Trophoblast cell (in vitro differentiated cells and primary cell): Measurements from ENCODE around the gene THEMIS2.

Experiments
- DNase-seq, 2 donors: peaks; one replicate each; pipeline ENCODE4 v3.0.0-alpha.2; 2016
- H2AFZ ChIP-seq: 2 replicates; pipeline ENCODE4 v1.6.1; 2013; ENCODE audit warnings: low read length, moderate library complexity, mild to moderate bottlenecking; ENCODE audit not compliant: insufficient read depth, poor library complexity
- H2AK5ac ChIP-seq: 2 replicates; pipeline ENCODE4 v1.6.1; 2013; ENCODE audit warnings: mild to moderate bottlenecking, low read length
- H2BK120ac ChIP-seq: 2 replicates; pipeline ENCODE4 v1.6.1; 2013; ENCODE audit warnings: low read length, mild to moderate bottlenecking, moderate library complexity; ENCODE audit not compliant: insufficient read depth, poor library complexity
- H2BK12ac ChIP-seq: 2 replicates; pipeline ENCODE4 v1.6.1; 2013; ENCODE audit warnings: mild to moderate bottlenecking, low read length, moderate library complexity
- H2BK5ac ChIP-seq: 2 replicates; pipeline ENCODE4 v1.6.1; 2013; ENCODE audit warnings: low read length, low read depth, moderate library complexity, mild to moderate bottlenecking; ENCODE audit not compliant: poor library complexity
- H3K14ac ChIP-seq: 2 replicates; pipeline ENCODE4 v1.6.1; 2013; ENCODE audit warnings: mild to moderate bottlenecking, low read length
- H3K18ac ChIP-seq: 2 replicates; pipeline ENCODE4 v1.6.1; 2013; ENCODE audit warnings: mild to moderate bottlenecking, low read length
- H3K23ac ChIP-seq: 2 replicates; pipeline ENCODE4 v1.6.1; 2013; ENCODE audit warnings: low read length
- H3K27ac ChIP-seq: 2 replicates; pipeline ENCODE4 v1.5.1; 2013; ENCODE audit warnings: low read depth, mild to moderate bottlenecking, inconsistent platforms, low read length, moderate library complexity
- H3K27me3 ChIP-seq: 2 replicates; pipeline ENCODE4 v1.6.1; 2013; ENCODE audit warnings: inconsistent platforms, mild to moderate bottlenecking, low read length, moderate library complexity; ENCODE audit not compliant: insufficient read depth
- H3K36me3 ChIP-seq, 2 experiments: 1 replicate in 1 of 2; 2 replicates in 1 of 2; pipeline ENCODE4 v1.6.1; 2013; ENCODE audit warnings: low read length in 2 of 2, mild to moderate bottlenecking in 2 of 2, moderate library complexity in 1 of 2; ENCODE audit not compliant: insufficient read depth in 2 of 2, control insufficient read depth in 1 of 2
- H3K4ac ChIP-seq: 2 replicates; pipeline ENCODE4 v1.6.1; 2013; ENCODE audit warnings: low read depth, mild to moderate bottlenecking, low read length, moderate library complexity
- H3K4me1 ChIP-seq, 2 experiments: 1 replicate in 1 of 2; 2 replicates in 1 of 2; pipeline ENCODE4 v1.6.1; 2013; ENCODE audit warnings: low read length in 2 of 2, mild to moderate bottlenecking in 2 of 2, moderate library complexity in 1 of 2; ENCODE audit not compliant: insufficient read depth in 2 of 2, control insufficient read depth in 1 of 2
- H3K4me2 ChIP-seq: 2 replicates; pipeline ENCODE4 v1.6.1; 2013; ENCODE audit warnings: inconsistent platforms, mild to moderate bottlenecking, low read length, moderate library complexity
- H3K4me3 ChIP-seq: 2 replicates; pipeline ENCODE4 v1.5.1; 2013; ENCODE audit warnings: mild to moderate bottlenecking, low read depth, low read length, inconsistent platforms
- H3K79me1 ChIP-seq: one replicate; pipeline ENCODE4 v1.6.1; 2013; ENCODE audit warnings: low read length
- H3K79me2 ChIP-seq: 2 replicates; pipeline ENCODE4 v1.6.1; 2013; ENCODE audit warnings: low read length, mild to moderate bottlenecking; ENCODE audit not compliant: control insufficient read depth, insufficient read depth, poor library complexity
- H3K9ac ChIP-seq: 2 replicates; pipeline ENCODE4 v1.6.1; 2013; ENCODE audit warnings: mild to moderate bottlenecking, low read length
- H3K9me3 ChIP-seq: 2 replicates; pipeline ENCODE4 v1.6.1; 2013; ENCODE audit warnings: low read depth, mild to moderate bottlenecking, control low read depth, inconsistent platforms, low read length; ENCODE audit not compliant: insufficient read depth
- H4K12ac ChIP-seq: 2 replicates; pipeline ENCODE4 v1.6.1; 2013; ENCODE audit warnings: low read depth, mild to moderate bottlenecking, low read length, moderate library complexity
- H4K8ac ChIP-seq: 2 replicates; pipeline ENCODE4 v1.6.1; 2013; ENCODE audit warnings: low read depth, mild to moderate bottlenecking, low read length, moderate library complexity
- H4K91ac ChIP-seq: one replicate; pipeline ENCODE4 v1.6.1; 2013; ENCODE audit warnings: low read depth, mild to moderate bottlenecking, low read length, moderate library complexity
- whole genome bisulfite sequencing: extraction: QIAGEN DNeasy Blood & Tissue Kit; methylation state at CpG from one replicate; pipeline ENCODE4 v1.1.7; 2013; ENCODE audit warnings: missing lambda C conversion rate; ENCODE audit not compliant: insufficient read length, insufficient coverage; ENCODE audit errors: extremely low coverage; 5-methylcytosine and 5-hydroxymethylcytosine counted together

THEMIS2 gene

GRCh38 chr1:27835046-27835445 is 37.3 kb upstream of the THEMIS2 start:
- Histone ChIP-seq H4K8ac (no peak overlapping the region), H3K9me3 (no peaks in the 10 kb centered on the region), H3K9ac (no peak overlapping the region), H3K36me3 (peaks cover 11 to 17% of the 10 kb centered on the region in 2 experiments), H3K4ac (no peak overlapping the region), H3K27ac (no peak overlapping the region), H2BK5ac (no peak overlapping the region), H2AK5ac (no peak overlapping the region), H2BK12ac (no peak overlapping the region), H3K4me2 (no peak overlapping the region), H4K12ac (no peak overlapping the region), H3K23ac (no peak overlapping the region), H2BK120ac (no peak overlapping the region), H3K79me1 (peaks cover 9% of the 10 kb centered on the region), H3K79me2 (peaks cover 10% of the 10 kb centered on the region), H3K27me3 (no peaks in the 10 kb centered on the region), H4K91ac (no peak overlapping the region), H3K4me1 (peaks cover 0 to 7% of the 10 kb centered on the region in 2 experiments), H3K18ac (no peak overlapping the region), H3K14ac (no peak overlapping the region), H3K4me3 (no peak overlapping the region), H2AFZ (no peak overlapping the region)
- no peak for DNase-seq

- no peak overlapping the region for H3K4me2 ChIP-seq
- no CpG with 5 or more reads among the region's 1 CpG for whole genome bisulfite sequencing
- no peak overlapping the region for H2AK5ac ChIP-seq
- no peaks in the 10 kb centered on the region for H3K27me3 ChIP-seq
- H3K4me3 ChIP-seq, result no peak overlapping the region
- no peaks in the 10 kb centered on the region for H3K9me3 ChIP-seq
- no peak overlapping the region for H3K23ac ChIP-seq
- no peak overlapping the region for H4K8ac ChIP-seq
- H3K18ac ChIP-seq, result no peak overlapping the region
- no peak overlapping the region for H4K12ac ChIP-seq
- no peak overlapping the region for H3K14ac ChIP-seq
- no peak for DNase-seq
- no peak overlapping the region for H2AFZ ChIP-seq
- H3K4me1 ChIP-seq, result peaks cover 0 to 7% of the 10 kb centered on the region in 2 experiments
- H3K4ac ChIP-seq, result no peak overlapping the region
- no peak overlapping the region for H4K91ac ChIP-seq
- H3K79me1 ChIP-seq, result peaks cover 6% of the 10 kb centered on the region
- H2BK120ac ChIP-seq, result no peak overlapping the region
- peaks cover 13 to 20% of the 10 kb centered on the region in 2 experiments for H3K36me3 ChIP-seq
- H2BK5ac ChIP-seq, result no peak overlapping the region
- no peak overlapping the region for H3K27ac ChIP-seq
- no peak overlapping the region for H2BK12ac ChIP-seq
- H3K79me2 ChIP-seq, result peaks cover 8% of the 10 kb centered on the region
- no peak overlapping the region for H3K9ac ChIP-seq
Observed at GRCh38 chr1:27835501-27835900, 36.8 kb upstream of the THEMIS2 start.

- whole genome bisulfite sequencing, result no CpG with 5 or more reads among the region's 7 CpGs
- no peak overlapping the region for H3K27ac ChIP-seq
Observed at GRCh38 chr1:27849951-27850350, 22.4 kb upstream of the THEMIS2 start.

GRCh38 chr1:27855085-27855484 is 17.3 kb upstream of the THEMIS2 start:
- no peak overlapping the region for H3K9ac ChIP-seq

More at GRCh38 chr1:27849951-27850350, 22.4 kb upstream of the THEMIS2 start:
- Histone ChIP-seq H4K12ac (no peak overlapping the region), H2AFZ (no peak overlapping the region), H3K14ac (no peak overlapping the region), H3K4ac (no peak overlapping the region), H3K36me3 (peaks cover 20 to 35% of the 10 kb centered on the region in 2 experiments), H3K27me3 (no peaks in the 10 kb centered on the region), H4K91ac (no peak overlapping the region), H3K4me1 (no peaks in the 10 kb centered on the region), H3K18ac (no peak overlapping the region), H2BK5ac (no peak overlapping the region), H3K4me2 (no peak overlapping the region), H3K23ac (no peak overlapping the region), H2AK5ac (no peak overlapping the region), H3K9me3 (peaks cover 2% of the 10 kb centered on the region), H3K79me1 (no peaks in the 10 kb centered on the region), H3K79me2 (no peaks in the 10 kb centered on the region), H2BK12ac (no peak overlapping the region), H2BK120ac (no peak overlapping the region), H4K8ac (no peak overlapping the region), H3K9ac (no peak overlapping the region), H3K4me3 (no peak overlapping the region)
- DNase-seq, result no peak

More at GRCh38 chr1:27855085-27855484, 17.3 kb upstream of the THEMIS2 start:
- Histone ChIP-seq H3K79me2 (no peaks in the 10 kb centered on the region), H3K4ac (no peak overlapping the region), H3K27ac (no peak overlapping the region), H4K8ac (no peak overlapping the region), H2BK12ac (no peak overlapping the region), H4K91ac (no peak overlapping the region), H3K4me2 (no peak overlapping the region), H2BK120ac (no peak overlapping the region), H3K79me1 (no peaks in the 10 kb centered on the region), H3K9me3 (peaks cover 2% of the 10 kb centered on the region), H3K27me3 (no peaks in the 10 kb centered on the region), H3K23ac (no peak overlapping the region), H2BK5ac (no peak overlapping the region), H3K14ac (no peak overlapping the region), H2AK5ac (no peak overlapping the region), H4K12ac (no peak overlapping the region), H3K36me3 (peaks cover 3 to 8% of the 10 kb centered on the region in 2 experiments), H3K18ac (no peak overlapping the region), H3K4me1 (peaks cover 2 to 6% of the 10 kb centered on the region in 2 experiments), H3K4me3 (no peak overlapping the region), H2AFZ (no peak overlapping the region)
- DNase-seq, result no peak
- WGBS, result no CpG with 5 or more reads among the region's 6 CpGs
